Measurements from ENCODE around the gene GCC1. TPM values are rescaled to one million over a fixed set of nuclear protein-coding genes. Genes with fewer than 3 reads are reported as not detected.
"Not testable (repeated sequence)": the region's sequence is repeated elsewhere in the genome, so short reads cannot be mapped to it uniquely, and the experiment has no call there.

The GCC1 gene
- total RNA-seq, 1 experiment from 2014 or later = 16.8 TPM

DNA sequence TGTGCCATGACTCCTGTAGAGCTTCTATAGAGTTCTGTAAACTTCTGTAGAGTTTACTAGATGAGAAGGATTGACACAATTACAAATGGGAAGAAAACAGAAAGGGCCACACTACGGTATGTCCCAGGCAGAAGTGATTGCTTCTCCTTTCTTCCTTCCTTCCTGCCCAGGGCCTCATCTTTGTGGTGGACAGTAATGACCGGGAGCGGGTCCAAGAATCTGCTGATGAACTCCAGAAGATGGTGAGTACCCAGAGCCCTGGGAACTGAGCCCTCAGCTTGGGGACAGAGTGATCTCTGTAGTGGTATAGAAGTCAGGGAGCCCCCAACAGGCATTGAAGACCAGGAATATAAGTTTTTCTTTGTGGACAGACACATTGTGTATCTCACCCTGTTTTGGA lies 4.5 kb upstream of the GCC1 start:
- no peak for DNase-seq (ENCODE audit: low spot score)

DNA sequence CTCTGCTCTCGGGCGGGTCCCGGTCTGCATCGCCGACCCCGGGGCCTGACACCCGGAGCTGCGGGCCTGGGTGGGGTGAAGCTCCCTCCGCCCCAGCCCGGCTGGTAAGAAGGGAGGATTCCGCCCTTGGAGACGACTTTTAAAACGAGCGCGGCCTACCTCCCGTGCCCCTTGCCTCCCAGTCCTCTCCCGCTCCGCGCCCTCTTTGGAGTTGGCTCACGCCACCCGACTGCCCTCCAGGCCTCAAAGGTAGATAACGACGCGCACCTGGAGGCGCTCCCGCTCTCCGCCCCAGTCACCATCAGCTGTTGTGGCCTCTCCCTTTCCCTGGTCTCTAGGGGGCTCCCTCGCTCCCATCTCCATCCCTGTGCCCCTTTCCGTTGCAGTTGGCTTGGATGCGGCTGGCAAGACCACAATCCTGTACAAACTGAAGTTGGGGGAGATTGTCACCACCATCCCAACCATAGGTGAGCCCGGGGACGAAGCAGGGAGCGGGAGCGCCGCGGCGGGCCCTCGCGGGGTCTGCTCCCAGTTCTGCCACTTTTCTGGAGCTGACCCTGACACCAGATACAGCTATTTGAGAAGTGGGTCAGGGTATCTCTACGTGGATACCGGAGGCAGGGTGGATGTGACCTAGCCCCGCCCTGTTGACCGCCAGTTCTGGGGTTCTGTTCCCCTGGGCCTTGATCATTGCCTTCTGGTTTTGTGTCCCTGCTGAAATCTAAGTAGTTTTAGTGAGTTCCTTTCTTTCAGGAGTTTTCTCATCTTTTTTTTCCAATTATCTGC lies 3.5 kb upstream of the GCC1 start:
- peak; percentile 52 for DNase-seq (ENCODE audit: low spot score)

DNA sequence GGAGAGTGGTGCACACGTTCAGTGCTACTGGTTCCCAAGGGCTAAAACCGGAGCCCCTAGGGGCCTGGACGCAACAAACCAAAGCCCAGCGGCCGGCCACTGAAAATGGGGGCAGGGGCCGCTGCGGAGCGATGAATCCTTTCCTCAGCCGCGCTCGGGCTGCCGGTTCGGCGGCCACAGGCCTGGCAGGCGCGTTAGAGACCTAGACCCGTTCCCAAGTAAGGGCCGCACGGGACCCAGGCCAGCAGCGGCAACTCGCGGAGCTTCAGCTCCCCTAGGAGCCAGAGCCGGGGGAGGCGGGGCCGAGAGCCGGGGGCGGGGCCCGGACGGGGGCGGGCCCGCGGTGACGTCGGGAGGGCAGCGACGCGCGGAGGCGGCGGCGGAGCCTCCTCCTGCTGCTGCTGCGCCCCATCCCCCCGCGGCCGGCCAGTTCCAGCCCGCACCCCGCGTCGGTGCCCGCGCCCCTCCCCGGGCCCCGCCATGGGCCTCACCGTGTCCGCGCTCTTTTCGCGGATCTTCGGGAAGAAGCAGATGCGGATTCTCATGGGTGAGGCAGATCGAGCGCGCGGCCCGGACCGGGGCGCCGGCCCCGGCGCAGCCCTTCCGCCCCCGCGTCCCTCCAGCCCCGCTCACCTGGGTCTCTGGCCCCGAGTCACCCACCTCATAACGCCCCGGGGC lies 2.8 kb upstream of the GCC1 start, which contains the start of gene ARF5:
Gene ARF5, plus strand, starts transcription at position 393 of the 678 bp plus-strand sequence. Its CDS starts 88 bp downstream, at position 481.
- DNase-seq (ENCODE audit: low spot score) = peak; percentile 58

DNA sequence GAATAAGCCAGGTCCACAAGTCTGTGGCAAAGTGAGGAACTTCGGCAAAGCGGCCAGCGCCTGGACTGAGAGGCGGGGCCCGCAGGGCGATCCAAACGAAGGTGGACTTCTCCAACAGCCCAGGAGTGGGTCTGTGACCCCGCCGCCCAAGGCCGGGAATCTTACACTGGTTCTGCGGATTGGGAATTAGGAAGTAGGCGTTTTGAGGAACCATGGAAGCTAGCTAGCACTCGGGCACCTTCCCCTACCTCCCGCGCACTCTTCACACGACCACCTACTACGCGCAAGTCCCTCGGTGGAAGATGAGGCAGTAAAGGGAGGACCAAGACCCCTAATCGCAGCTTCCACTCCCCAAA lies 2.2 kb upstream of the GCC1 start:
- DNase-seq (ENCODE audit: low spot score) = no peak

DNA sequence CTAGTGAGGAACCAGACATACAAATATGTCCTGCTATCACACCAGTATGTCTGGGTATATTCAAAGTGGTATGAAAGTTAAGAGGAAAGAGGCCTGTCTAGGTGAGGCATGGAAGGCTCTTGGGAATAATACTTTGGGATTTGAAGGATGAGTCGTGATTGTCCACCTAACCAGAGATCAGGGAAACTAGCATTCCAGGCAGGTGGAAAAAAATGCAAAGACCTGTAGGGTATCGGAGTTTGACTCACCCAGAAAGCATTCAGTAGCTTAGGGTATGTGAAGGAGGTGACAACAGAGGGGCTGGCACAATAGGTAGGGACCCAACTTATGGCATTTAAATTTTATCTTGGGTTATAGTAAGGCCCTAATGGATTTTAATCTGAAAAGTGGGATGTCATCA lies 950 bp upstream of the GCC1 start:
- no peak for DNase-seq (ENCODE audit: low spot score)

DNA sequence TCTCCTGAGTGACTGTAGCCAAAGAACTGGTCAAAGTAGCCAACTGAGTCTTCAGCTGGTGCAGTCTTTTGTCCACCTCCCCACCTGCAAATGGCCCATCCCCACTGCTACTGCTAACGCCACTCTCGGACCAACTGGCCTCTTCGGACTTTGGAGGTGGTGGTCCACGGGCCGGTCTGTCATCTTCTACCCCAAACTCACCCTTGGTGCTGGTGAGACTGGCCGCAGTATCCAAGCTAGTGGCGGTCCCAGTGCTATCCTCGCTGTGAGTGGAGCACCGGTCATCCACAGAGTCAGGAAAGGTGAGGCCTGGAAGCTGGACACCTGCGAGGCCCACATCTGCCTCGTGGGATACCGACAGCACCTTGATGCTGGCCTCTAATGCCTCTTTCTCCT lies 750 bp downstream of the GCC1 start:
- no peak for DNase-seq (ENCODE audit: low spot score)

DNA sequence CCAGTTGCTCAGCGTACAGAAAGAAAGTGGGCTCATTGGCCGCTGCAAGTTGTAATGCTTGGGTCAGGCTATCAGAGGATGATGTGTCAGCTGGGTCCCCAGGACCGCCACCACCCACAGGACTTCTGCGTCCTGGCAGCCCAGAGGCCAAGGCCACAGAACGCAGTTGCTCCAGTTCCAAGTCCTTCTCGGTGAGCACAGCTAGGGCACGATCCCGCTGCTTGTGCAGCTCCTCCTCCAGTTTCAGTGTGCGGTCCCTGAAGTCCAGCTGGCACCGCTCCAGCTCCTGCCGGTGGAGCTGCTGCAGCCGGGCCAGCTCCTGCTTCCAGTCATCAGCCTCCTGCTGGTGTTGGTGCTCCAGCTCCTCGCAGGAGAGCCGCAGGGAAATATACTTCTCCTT lies 3.0 kb downstream of the GCC1 start:
- DNase-seq (ENCODE audit: low spot score) = no peak

DNA sequence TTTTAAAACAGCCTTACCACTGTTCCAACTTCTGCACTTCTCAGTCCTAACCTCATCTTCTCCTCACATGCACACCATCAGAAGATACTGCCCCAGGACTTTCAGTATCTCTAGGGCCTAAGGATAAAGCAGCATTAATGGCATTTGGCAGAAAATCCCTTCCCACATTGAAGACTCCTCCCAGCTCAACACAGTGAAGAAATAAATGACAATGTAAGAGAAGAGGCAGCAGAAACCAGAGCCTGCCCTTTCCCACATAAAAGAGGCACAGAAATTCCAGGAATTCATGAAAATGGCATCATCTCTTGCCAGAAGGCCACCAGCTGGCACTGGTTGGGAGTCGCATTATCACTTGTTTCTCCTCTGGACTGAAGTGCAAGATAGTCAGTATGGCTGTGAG lies 3.7 kb downstream of the GCC1 start:
- DNase-seq (ENCODE audit: low spot score) = no peak

DNA sequence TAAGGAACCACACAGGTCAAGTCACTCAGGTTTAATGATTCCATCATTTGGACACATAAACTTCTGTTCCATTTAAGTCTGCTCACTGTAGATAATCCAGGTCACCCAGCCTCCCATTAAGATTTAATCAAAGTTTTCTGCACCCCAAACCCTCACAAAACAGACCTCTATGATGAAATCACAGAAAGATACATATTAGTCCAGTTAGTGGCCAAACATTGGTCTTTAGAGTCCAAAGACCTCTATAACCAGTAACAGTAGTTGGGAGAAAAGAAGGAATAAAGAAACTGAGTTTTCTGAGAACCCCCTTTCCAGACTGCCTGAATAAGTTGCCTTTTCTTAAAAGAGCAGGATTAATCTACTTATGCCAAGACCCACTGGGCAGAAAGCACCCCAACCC lies 4.8 kb downstream of the GCC1 start:
- DNase-seq (ENCODE audit: low spot score) = no peak

DNA sequence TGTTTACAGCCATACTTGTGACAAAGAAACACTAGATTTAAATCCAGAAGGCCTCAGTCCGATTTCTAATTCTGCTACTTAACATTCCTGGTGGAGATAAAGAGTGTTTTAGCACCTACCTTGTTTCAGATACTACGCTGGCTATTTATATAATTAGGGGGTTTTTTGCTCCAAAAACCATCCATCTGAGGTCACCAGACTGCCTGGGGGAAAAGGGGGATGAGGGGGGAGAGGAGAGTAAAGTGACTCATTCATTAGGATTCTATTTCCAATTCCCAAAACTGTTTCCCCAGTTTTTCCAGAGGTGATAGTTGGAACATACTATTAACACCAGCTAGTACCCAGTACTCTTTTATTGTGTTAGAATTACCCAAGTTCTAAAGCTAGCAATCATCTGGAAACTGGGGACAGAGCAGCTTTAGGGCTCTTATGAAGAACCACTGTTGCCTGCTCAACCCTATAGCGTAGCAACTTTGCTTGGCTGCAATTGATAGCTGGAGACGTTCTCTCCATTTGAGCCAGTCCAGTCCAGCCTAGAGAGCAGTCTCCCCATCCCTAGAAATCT lies 6.6 kb downstream of the GCC1 start:
- DNase-seq (ENCODE audit: low spot score) = no peak

DNA sequence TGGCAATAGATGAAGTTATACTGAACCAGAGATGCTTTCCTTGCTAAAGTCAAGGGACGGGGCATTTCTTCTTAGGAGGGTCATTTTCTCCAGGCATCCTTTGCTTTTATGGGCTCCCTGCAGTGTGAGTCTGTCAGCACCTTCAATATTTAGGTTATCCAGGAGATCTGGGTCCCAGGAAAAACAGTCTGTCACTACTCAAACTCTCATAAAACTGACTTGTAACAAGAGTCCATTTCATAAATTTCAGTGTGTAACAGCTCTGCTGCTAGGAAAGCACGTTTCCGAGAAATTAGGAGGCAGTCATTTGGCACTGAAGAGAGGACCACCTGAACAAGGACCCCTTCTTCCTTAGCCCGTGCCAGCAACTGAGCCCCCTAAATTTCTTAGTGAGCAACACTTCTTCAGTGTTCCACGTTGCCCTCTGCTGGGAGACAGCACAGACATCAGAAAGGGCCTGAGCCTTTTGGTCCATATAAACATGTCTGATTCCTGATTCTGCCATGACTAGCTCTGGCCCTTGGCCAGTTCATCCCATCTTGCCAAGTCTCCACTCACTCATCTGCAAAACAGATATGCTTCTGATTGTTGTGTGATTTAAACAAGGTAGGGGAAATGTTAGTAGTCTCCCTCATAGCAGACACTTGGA lies 7.2 kb downstream of the GCC1 start:
- no peak for DNase-seq (ENCODE audit: low spot score)

DNA sequence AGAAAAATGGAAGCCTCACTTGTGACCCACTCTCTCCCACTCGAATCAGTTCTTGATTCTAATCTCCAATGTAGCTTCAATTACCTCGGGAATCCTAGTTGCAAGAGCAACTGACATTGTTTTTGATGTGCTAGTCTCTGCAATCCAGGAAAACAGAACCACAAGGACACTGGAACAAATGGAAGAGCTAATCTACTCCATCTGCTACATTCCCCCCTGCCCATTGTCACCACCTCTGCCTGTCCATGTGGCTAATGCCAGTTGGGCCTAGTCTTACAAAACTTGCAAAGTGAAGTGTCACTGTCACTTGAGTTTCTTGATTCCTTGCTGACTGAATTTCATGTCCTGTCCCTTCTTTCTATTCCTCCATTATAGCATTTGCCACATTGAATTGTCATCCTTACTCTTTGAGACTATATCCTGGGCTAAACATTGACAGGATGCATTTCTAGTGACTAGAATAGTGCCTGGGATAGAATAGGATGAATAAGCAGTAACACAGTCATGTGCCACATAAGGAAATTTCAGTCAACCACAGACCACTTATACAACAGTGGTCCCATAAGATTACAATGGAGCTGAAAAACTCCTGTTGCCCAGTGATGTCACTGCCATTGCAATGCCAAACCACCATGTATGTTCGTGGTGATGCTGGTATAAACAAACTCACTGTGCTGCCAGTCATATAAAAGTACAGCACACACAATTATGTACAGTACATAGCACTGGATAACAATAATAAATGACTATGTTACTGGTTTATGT lies 13.5 kb downstream of the GCC1 start:
- no peak for DNase-seq (ENCODE audit: low spot score)

DNA sequence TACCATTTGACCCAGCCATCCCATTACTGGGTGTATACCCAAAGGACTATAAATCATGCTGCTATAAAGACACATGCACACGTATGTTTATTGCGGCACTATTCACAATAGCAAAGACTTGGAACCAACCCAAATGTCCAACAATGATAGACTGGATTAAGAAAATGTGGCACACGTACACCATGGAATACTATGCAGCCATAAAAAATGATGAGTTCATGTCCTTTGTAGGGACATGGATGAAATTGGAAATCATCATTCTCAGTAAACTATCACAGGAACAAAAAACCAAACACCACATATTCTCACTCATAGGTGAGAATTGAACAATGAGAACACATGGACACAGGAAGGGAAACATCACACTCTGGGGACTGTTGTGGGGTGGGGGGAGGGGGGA lies 17.4 kb downstream of the GCC1 start:
- DNase-seq (ENCODE audit: low spot score) = not testable (repeated sequence)

DNA sequence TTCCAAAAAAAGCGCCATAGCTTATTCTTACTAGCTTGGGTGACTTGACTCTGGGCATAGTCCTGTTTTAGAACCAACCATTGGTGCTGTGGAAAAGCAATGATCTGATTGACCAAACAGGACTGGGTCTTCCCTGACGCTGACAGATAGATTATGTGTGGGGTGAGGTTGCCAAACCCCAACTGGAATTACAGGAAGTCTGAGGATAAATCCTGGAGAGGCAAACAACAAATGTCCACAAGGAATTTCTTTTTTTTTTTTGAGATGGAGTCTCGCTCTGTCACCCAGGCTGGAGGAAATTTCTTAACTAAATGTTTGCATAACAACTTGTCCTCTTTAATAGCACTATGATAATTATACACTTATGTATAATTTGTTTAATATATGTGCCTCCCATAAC lies 19.2 kb downstream of the GCC1 start:
- no peak for DNase-seq (ENCODE audit: low spot score)

DNA sequence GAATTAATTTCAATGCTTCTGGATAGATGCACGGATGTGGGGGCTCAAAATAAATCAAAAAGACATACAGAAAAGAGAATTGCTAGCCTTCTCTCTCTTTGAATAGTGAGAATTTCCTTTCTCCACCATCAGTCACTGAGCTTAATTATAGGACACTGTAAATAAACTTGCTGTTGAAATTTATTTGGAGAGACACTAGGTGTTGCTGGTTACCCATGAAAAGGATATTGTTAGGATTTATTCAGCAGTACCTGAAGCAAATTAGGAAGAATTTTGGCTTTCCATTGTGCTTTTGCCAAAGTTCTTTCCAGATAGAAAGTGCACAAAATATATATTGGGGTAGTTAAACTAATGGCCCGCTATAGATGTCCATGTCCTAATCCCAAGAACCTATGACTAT lies 27.6 kb downstream of the GCC1 start:
- DNase-seq (ENCODE audit: low spot score) = no peak

DNA sequence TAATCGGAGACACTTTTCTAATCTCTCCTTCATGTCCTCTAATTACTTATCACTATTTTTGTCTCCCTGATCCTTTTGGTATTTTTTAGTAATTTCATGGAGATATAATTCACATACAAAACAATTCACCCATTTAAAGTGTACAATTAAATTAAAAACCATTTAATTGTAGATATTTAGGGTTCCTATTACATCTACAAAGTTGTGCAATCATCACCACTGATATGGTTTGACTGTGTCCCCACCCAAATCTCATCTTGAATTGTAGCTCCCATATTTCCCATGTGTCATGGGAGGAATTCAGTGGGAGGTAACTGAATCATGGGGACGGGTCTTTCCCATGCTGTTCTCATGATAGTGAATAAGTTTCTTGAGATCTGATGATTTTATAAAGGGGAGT lies 29.0 kb downstream of the GCC1 start:
- no peak for DNase-seq (ENCODE audit: low spot score)

DNA sequence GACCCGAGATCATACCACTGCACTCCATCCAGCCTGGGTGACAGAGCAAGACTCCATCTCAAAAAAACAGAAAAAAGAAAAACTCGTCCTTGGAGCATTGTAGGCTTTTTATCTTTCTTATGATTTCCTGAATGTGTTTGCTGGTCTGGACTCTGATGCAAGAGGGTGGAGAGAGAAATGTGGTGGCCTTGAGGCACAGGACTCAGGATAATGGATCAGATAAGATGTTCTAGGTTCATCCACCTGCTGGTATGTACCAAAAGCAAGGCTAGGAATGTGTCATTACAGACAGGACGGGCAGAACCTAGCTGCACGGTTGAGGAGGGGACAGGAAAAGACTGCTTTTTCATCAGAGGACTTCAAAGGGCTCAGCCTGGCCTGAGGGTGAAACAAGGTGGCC lies 33.5 kb downstream of the GCC1 start:
- no peak for DNase-seq (ENCODE audit: low spot score)

DNA sequence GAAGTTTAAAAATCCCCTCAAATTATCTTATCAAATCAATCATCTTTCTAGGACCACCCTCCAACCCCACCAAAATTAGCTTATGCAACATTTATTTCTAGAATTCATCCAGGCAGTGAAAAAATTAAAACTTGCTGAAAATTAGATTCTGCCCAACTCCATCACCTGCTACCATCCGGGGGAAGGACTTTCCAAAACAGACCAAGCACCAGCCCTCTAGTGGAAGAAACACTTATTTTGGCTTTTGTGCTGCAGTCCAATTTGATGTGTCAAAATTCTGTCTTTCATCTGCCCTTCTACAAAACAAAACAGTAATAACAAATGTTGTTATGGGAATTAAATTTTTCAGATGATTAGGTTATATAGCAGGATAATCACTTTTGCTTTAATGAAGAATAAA lies 35.1 kb downstream of the GCC1 start:
- no peak for DNase-seq (ENCODE audit: low spot score)

DNA sequence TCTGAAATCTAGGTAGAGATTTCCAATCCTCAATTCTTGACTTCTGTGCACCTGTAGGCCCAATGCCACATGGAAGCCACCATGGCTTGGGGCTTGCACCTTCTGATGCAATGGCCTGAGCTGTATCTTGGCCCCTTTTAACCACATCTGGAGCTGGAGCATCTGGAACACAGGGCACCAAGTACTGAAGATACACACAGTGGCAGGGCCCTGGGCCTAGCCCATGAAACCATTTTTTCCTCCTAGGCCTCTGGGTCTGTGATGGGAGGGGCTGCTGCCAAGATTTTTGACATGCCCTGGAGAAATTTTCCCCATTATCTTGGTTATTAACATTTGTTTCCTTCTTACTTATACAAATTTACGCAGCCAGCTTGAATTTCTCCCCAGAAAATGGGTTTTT lies 39.1 kb downstream of the GCC1 start:
- DNase-seq (ENCODE audit: low spot score) = no peak

DNA sequence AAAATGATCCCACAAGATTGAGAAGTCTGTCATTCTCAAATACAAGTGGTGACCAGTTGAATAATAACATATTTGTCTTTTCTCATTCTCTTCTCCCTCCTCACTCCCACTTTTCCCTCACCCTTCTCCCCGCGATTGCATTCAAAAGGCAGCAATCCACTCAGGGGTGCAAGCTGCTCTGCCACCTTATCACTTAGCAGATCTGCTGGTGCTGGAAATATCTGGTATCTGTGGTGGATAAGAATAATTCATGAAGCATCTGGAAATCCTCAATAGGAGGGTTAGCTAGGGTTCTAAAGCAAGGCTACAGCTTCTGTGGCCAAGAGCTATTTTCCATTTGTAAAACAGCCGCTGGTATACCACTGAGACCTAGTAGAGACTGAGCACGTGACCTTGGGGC lies 43.8 kb downstream of the GCC1 start:
- DNase-seq (ENCODE audit: low spot score) = no peak

DNA sequence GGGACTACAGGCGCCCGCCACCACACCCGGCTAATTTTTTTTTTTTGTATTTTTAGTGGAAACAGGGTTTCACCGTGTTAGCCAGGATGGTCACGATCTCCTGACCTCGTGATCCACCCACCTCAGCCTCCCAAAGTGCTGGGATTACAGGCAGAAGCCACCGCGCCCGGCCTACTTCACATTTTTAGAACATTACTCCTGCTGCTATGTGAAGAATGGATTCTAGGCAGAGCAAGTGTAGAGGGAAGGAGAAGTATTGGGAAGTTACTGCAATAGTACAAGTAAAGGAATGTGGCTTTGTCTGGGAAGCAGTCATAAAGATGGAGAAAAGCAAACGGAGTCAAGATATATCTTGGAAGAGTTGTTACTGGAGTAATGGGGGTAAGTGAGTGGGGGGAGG lies 44.9 kb downstream of the GCC1 start:
- DNase-seq (ENCODE audit: low spot score) = not testable (repeated sequence)

DNA sequence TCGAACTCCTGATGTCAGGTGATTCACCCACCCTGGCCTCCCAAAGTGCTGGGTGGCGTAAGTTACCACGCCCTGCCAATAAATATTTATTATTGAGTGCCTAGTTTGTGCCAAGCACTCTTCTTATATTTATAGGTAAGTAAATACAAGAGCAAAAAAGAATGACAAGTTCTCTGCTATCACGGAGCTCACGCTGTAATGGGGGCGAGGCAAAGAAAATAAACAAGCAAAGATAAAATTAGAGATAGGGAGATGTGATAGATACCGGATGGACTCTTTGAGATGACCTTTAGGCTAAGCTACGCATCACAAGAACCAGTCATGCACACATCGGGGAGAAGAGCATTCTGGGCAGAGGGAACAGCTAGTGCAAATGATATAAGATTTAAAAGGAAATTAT lies 46.3 kb downstream of the GCC1 start:
- DNase-seq (ENCODE audit: low spot score) = no peak
